Right renal cortex interstitium (tissue), 3 donors: Measurements from ENCODE around the gene CELSR1. TPM values are rescaled to one million over a fixed set of nuclear protein-coding genes. Genes with fewer than 3 reads are reported as not detected.

Experiments
- DNase-seq, 3 donors: peaks; one replicate each; pipeline ENCODE4 v3.0.0-alpha.2; 2013; ENCODE audit warnings: low read depth in 3 of 3, low spot score in 2 of 3
- polyA plus RNA-seq, 3 donors: library from polyadenylated mRNA; unstranded; fragments of 120-200 nt; gene quantifications; one replicate each; pipeline ENCODE4 v1.2.1, GENCODE V29; 2013; ENCODE audit not compliant: insufficient read length in 3 of 3

CELSR1 gene
- polyA plus RNA-seq, 3 donors: 21.8 to 23.7 (median 22.8) TPM

GRCh38 chr22:46357711-46358520 lies 179.5 kb downstream of the CELSR1 start:
- no peak for DNase-seq

GRCh38 chr22:46356496-46357480 lies 180.6 kb downstream of the CELSR1 start:
- DNase-seq: no peak

- no peak for DNase-seq
These were observed 181.4 kb downstream of the CELSR1 start for GRCh38 chr22:46355996-46356471.

- no peak for DNase-seq
These were observed 181.9 kb downstream of the CELSR1 start for GRCh38 chr22:46355369-46355995.

DNA sequence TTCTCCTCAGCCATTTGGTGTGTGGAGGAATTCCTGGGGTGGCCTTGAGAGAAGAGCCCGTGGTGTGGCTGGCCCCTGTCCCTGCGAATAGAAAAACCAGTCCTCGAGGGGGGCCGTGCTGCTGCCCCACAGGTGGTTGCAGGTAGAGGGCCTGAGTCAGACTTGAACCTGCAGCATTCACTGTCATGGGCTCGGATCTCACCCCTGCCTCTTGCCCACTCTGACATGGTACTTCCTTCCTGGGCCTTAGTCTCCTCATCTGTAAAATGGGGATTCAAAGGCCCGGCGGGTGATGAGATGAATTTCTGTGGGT lies 182.5 kb downstream of the CELSR1 start:
- no peak for DNase-seq

GRCh38 chr22:46354176-46354992 lies 183.0 kb downstream of the CELSR1 start:
- DNase-seq: no peak

- no peak for DNase-seq
These were observed 183.8 kb downstream of the CELSR1 start for GRCh38 chr22:46353483-46354105.

DNA sequence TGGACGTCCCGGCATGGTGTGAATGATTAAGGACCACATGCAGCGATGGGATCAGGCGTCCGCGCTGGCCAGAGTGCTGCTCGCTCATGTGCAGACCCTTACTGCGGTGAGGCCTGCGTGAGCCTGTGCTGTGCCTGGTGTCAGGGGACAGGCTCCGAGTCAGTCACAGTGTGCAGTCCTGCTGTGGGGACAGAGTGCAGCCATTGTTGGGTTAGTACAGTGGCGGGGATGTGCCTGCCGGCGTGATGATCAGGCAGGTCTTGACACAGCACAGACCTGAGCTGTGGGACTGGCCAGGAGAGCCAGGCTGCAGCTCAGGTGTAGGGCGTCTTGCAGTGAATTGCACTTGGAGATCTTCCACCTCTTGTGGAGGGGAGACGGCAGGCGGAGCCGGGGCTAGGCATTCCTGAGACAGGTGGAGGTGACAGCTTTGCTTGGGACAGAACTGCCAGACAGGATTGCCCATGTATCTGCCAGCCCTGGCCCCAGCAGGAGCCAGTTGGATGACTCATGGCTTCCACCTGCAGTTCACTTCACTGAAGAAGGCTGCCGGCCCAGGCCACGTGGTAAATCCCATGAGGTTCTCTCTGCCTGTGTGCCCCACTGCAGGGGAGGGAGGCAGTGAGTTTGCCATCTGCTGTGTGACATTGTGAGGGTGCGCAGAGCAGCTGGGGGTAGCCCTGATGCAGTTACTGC lies 184.6 kb downstream of the CELSR1 start:
- no peak for DNase-seq

- DNase-seq: no peak
These were observed 185.1 kb downstream of the CELSR1 start for GRCh38 chr22:46352276-46352675.

GRCh38 chr22:46351767-46352166 lies 185.7 kb downstream of the CELSR1 start:
- DNase-seq: no peak

- DNase-seq: no peak
These were observed 186.2 kb downstream of the CELSR1 start for GRCh38 chr22:46351131-46351735.

DNA sequence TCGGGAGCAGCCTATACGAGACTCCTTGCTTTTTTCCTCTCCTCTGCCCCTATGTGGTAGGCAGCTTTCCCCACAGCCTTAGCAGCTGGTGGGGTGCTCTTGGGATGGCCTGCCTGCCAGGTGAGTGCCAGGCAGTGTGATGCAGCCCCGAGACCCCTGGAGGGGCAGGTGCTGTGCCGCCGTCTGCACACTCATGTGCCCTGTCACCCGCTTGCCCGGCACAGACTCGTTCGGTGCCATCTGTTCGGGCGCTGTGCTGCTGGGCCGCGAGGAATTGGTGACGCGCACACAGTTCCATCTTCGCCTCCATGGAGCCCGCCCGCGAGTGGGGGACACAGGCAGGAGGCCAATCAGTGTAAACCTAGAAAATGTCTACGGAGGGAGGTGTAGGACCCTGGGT lies 186.8 kb downstream of the CELSR1 start:
- no peak for DNase-seq

DNA sequence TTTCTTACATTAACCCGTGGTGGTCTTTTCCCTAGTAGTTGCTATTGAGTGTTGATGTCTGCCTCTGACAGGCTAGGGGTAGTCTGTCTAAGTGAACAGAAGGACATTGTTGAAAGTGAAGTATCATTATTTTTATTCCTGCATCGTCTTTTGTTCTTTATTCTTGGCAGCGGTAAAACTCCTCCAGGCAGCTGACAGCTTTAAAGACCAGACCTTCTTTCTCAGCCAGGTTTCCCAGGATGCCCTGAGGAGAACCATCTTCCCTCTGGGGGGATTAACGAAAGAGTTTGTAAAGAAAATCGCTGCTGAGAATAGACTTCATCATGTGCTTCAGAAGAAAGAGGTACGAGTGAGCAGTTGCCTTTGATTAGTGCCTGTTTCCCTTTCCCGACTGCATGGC lies 187.3 kb downstream of the CELSR1 start:
- no peak for DNase-seq

DNA sequence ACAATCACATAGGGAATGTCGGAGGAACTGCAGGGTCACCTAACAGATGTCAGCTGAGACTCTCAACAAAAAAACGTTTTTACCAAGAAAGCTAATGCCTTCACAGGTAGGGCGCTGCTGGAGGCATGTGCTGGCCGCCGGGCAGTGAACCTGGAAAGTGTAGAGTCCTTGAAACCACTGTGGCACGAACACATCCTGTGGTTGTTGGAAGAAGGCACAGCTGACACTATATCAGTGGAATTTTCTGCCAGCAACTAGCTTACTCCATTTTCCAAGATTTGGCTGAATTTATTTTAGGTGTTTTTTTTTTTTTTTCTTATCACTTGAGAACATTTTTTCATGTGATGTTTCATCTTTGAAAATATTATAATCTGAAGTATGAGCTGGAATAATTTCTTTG lies 187.7 kb downstream of the CELSR1 start:
- no peak for DNase-seq

GRCh38 chr22:46349238-46349637 lies 188.2 kb downstream of the CELSR1 start:
- DNase-seq: no peak

- DNase-seq: no peak
These were observed 189.2 kb downstream of the CELSR1 start for GRCh38 chr22:46348099-46348695.

- DNase-seq: no peak
These were observed 189.8 kb downstream of the CELSR1 start for GRCh38 chr22:46347646-46348045.

- no peak for DNase-seq
These were observed 190.6 kb downstream of the CELSR1 start for GRCh38 chr22:46346680-46347405.
